GM12892 (cell line): ENCODE results near the gene NAIF1.

Experiments
- DNase-seq: peaks from one replicate; pipeline ENCODE4 v3.0.0; 2011; ENCODE audit not compliant: insufficient read length
- FAIRE-seq: peaks from 2 replicates; lab custom pipeline; 2011; peaks lifted over from hg19 to GRCh38; lab: Jason Lieb, UNC
- POLR2A ChIP-seq: IDR thresholded peaks from 2 replicates; pipeline ENCODE4 v1.6.1; 2011; ENCODE audit warnings: low read depth, low read length, control low read depth
- POLR2AphosphoS5 ChIP-seq: IDR thresholded peaks from 2 replicates; pipeline ENCODE4 v1.6.1; 2011; ENCODE audit warnings: low read depth, low read length, control low read depth
- TAF1 ChIP-seq: IDR thresholded peaks from 2 replicates; pipeline ENCODE4 v1.6.1; 2011; ENCODE audit warnings: low read depth, mild to moderate bottlenecking, control low read depth, low read length, borderline replicate concordance

NAIF1 gene

GRCh38 chr9:128092199-128092977 is 25.3 kb upstream of the NAIF1 start:
- no peak for FAIRE-seq
- TF ChIP-seq POLR2AphosphoS5 (no peak), POLR2A (no peak), TAF1 (no peak)
- no peak for DNase-seq

DNA sequence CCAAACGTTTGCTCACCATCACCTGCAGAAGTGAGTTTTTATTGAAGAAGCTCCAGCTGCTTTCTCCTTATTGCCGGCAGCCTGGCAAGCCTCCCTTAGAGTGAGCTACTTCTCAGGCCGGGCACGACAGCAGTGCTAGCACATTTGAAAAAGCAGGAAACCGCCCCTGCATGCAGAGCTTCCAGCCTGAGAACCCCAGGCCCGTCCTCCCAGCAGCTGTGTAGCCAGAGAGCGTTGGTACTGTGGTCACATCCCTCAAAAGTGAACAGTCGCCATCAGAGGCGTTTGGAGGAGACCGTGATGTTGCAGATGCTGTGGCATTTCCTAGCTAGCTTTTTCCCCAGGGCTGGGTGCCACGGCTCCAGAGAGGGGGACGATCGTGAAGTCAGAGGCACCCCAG is 24.5 kb upstream of the NAIF1 start:
- DNase-seq, result no peak
- TF ChIP-seq POLR2AphosphoS5 (no peak), POLR2A (no peak), TAF1 (no peak)
- FAIRE-seq, result no peak

GRCh38 chr9:128091144-128091543 is 24.0 kb upstream of the NAIF1 start:
- TF ChIP-seq TAF1 (no peak), POLR2A (no peak), POLR2AphosphoS5 (no peak)
- DNase-seq (no peak), FAIRE-seq (no peak)

- DNase-seq (no peak), FAIRE-seq (no peak)
- TF ChIP-seq POLR2AphosphoS5, result no peak
- no peak for TF ChIP-seq TAF1
- no peak for TF ChIP-seq POLR2A
Measured at GRCh38 chr9:128089299-128089698, 22.2 kb upstream of the NAIF1 start.

GRCh38 chr9:128088253-128088945 is 21.3 kb upstream of the NAIF1 start:
- DNase-seq (no peak), FAIRE-seq (no peak)

GRCh38 chr9:128087262-128087661 is 20.1 kb upstream of the NAIF1 start:
- FAIRE-seq (no peak), DNase-seq (no peak)
- no peak for TF ChIP-seq TAF1
- TF ChIP-seq POLR2AphosphoS5, result no peak
- TF ChIP-seq POLR2A, result no peak

More at GRCh38 chr9:128088253-128088945, 21.3 kb upstream of the NAIF1 start:
- TF ChIP-seq POLR2AphosphoS5 (no peak), TAF1 (no peak), POLR2A (no peak)

DNA sequence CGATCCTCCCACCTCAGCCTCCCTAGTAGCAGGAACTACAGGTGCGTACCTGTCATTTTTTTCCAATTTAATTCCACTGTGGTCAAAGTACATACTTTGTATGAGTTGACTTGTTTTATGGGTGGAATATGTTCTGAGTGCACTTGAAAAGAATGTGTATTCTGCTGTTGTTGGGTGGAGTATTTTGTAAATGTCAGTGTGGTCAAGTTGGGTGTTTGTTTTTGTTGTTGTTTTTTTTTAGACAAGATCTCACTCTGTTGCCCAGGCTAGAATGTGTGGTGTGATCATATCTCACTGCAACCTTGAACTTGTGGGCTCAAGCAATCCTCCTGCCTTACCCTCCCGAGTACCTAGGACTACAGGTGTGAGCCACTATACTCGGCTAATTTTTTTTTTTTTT is 18.8 kb upstream of the NAIF1 start:
- no peak for DNase-seq
- TF ChIP-seq TAF1, result no peak
- TF ChIP-seq POLR2AphosphoS5, result no peak
- no peak for TF ChIP-seq POLR2A
- FAIRE-seq, result no peak

- TF ChIP-seq POLR2A, result no peak
- TF ChIP-seq POLR2AphosphoS5, result no peak
- no peak for TF ChIP-seq TAF1
- no peak for FAIRE-seq
Measured at GRCh38 chr9:128084746-128085145, 17.6 kb upstream of the NAIF1 start.

DNA sequence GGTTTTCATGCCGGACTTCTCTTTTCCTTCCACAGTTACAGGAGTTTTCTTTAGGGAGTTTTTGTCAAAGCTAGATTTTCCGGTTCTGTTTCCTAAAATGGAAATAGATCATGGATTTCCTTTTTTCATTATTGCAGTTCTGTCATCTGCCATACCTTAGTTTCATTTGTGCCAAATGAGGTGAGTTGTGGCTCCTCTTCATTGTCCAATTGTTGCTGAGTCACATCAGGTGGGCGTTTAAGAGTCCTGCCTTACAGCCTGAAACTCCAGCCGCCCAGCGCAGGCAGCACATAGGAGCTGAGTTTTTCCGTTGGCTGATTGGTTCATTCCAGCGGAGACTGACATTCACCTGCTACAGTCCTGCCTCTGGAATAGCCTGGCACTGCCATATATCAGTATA is 15.0 kb upstream of the NAIF1 start:
- no peak for DNase-seq
- TF ChIP-seq POLR2A (no peak), TAF1 (no peak), POLR2AphosphoS5 (no peak)
- no peak for FAIRE-seq

More at GRCh38 chr9:128084746-128085145, 17.6 kb upstream of the NAIF1 start:
- DNase-seq, result no peak

DNA sequence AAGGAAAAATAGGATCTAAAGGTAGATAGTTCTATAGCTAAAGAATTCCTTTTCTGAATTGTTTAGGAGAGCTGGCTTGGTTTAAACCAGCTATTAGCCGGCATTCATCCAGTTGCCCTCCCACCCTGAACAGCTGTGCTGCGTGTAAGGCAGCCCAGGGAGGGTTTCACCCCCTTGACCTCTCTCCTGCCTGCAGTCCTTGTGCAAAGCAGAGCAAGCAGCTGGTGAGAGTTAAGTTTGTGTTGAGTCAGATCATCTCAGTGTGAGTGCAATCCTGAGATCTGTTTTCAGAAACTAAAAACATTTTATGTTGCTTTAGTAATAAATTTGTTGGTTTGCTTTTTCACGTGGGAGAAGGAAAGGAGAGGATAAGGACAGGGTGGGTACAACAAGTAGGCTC is 13.9 kb upstream of the NAIF1 start:
- DNase-seq (no peak), FAIRE-seq (no peak)
- TF ChIP-seq POLR2A, result no peak

GRCh38 chr9:128080206-128080605 is 13.1 kb upstream of the NAIF1 start:
- TF ChIP-seq TAF1 (no peak), POLR2AphosphoS5 (no peak), POLR2A (no peak)
- no peak for DNase-seq
- no peak for FAIRE-seq

DNA sequence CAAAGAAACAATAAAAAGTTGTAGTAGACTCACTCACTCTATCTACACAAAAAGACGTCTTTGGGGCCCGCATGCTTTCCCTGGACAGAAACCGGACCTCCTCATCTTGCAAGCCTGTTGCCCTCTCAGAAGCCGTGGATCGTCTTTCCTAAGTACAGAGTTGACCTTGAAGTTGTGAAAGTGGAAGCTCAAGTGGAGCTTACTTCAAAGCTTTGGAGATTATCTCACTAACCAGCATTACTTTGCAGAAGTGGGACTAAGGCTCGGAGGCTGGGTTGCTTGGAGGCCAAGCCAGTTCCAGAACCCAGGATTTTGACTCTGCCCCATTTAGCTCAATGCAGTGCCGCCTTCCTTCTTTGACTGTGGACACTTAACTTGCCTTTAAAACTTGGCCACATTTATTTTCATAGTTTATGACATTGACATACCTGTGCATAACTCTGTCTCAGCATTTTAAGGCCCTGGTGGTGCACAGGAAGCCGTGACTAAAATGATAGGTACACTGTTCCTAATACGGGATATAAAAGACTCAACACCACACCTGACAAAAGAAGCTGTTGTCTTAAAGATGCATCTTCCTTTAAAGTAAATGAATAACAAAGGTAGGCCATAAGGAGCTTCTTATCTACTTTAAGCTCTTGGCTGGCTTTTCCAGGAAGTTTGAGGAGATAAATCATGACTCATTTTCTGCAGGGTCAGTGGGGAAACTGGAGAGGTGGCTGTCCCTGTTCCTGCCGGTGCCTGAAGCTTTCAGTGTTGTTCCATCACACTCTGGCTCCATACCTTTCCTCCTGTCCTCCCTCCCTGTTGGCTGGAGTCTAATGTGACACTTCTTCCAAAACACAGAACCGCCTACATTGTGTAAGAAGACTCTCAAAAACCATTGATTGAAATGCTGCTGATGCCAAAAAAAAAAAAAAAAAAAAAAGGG is 11.6 kb upstream of the NAIF1 start:
- DNase-seq (no peak), FAIRE-seq (no peak)
- TF ChIP-seq TAF1 (no peak), POLR2AphosphoS5 (no peak), POLR2A (no peak)
